Transverse colon (tissue), 4 donors: ENCODE results near the gene C22orf23. TPM values are rescaled to one million over a fixed set of nuclear protein-coding genes. Genes with fewer than 3 reads are reported as not detected.

Source experiments
- DNase-seq: peaks from one replicate; pipeline ENCODE4 v3.0.0-alpha.2; 2019
- H3K27ac ChIP-seq, 4 donors: fragments of 200-600 bp; sonication (generic); 2 replicates each; pipeline ENCODE4 v1.5.1; 2016 to 2018; ENCODE audit warnings: inconsistent platforms in 4 of 4
- H3K27me3 ChIP-seq: fragments of 200-600 bp; sonication (generic); 2 replicates; pipeline ENCODE4 v1.5.1; 2017; ENCODE audit warnings: inconsistent platforms
- H3K36me3 ChIP-seq, 4 donors: fragments of 200-600 bp; sonication (generic); 2 replicates each; pipeline ENCODE4 v1.5.1; 2017 to 2019; ENCODE audit warnings: inconsistent platforms in 4 of 4
- H3K4me1 ChIP-seq, 4 donors: fragments of 200-600 bp; sonication (generic); 2 replicates each; pipeline ENCODE4 v1.5.1; 2017 to 2020; ENCODE audit warnings: inconsistent platforms in 4 of 4
- H3K4me3 ChIP-seq, 4 donors: fragments of 200-600 bp; sonication (generic); 1 replicate in 1 of 4; 2 replicates in 3 of 4; pipeline versions ENCODE4 v1.5.1 to v1.6.1; 2017 to 2019; ENCODE audit warnings: inconsistent platforms in 4 of 4
- H3K9me3 ChIP-seq, 2 donors: fragments of 200-600 bp; sonication (generic); 2 replicates each; pipeline ENCODE4 v1.5.1; 2017 to 2019; ENCODE audit warnings: inconsistent platforms in 2 of 2
- CTCF ChIP-seq, 5 experiments: fragments of 200-600 bp in 3 of 5; fragments of 450-650 bp in 2 of 5; sonication (generic) in 3 of 5; IDR thresholded peaks; 1 replicate in 2 of 5; 2 replicates in 3 of 5; pipeline ENCODE4 v1.5.1; 2016 to 2017; ENCODE audit warnings: antibody characterized with exemption in 5 of 5, inconsistent platforms in 3 of 5, mild to moderate bottlenecking in 2 of 5, moderate library complexity in 1 of 5
- EP300 ChIP-seq: sonication (generic); formaldehyde crosslinking; IDR thresholded peaks from one replicate; pipeline ENCODE4 v1.6.1; 2017; ENCODE audit warnings: antibody characterized with exemption, low read depth
- POLR2A ChIP-seq: fragments of 450-650 bp; IDR thresholded peaks from one replicate; pipeline ENCODE4 v1.6.1; 2016; ENCODE audit warnings: antibody characterized with exemption, mild to moderate bottlenecking, moderate library complexity
- POLR2AphosphoS5 ChIP-seq, 3 donors: sonication (generic); formaldehyde crosslinking; IDR thresholded peaks; one replicate each; pipeline ENCODE4 v1.6.1; 2016; ENCODE audit warnings: antibody characterized with exemption in 3 of 3
- WGBS, 2 donors: methylation state at CpG; one replicate each; pipeline ENCODE4 v1.1.5; 2018; ENCODE audit warnings: low coverage in 1 of 2; 5-methylcytosine and 5-hydroxymethylcytosine counted together
- in situ Hi-C, 4 donors: fragments of 200-750 bp; cut with MboI; loops; one replicate each; pipeline versions ENCODE4 v1.15.0 to v1.15.1; 2017; ENCODE audit warnings: low sequenced_read_pairs in 3 of 4, low pct_ligation_motif_present in 1 of 4, low pct_unique_long_range_greater_than_20kb in 1 of 4
- intact Hi-C: fragments of 100-400 bp; cut with DNase I; formaldehyde crosslinking; loops from one replicate; pipeline ENCODE4 v1.15.1; 2023; ENCODE audit warnings: low total_unique reads
- total RNA-seq, 4 donors: library from RNA; depleted of rRNA; stranded (reverse); fragments of >200 nt; gene quantifications; one replicate each; pipeline ENCODE4 v1.1.0, GENCODE V29; 2016

The C22orf23 gene
- total RNA-seq, 4 donors from 2014 or later, result not detected

GRCh38 chr22:37996515-37997246, 43.3 kb upstream of the C22orf23 start:
- Histone ChIP-seq H3K9me3 (no peaks in the 10 kb centered on the region), H3K27ac (no peak overlapping the region), H3K4me3 (no peak overlapping the region), H3K27me3 (no peaks in the 10 kb centered on the region), H3K36me3 (no peaks in the 10 kb centered on the region), H3K4me1 (no peaks in the 10 kb centered on the region)
- TF ChIP-seq EP300, result no peak
- TF ChIP-seq CTCF (IDR thresholded peaks at IDR 0.05), result peak in 1 of 5 experiments; percentile 5
- peak; percentile 53 to 89 (median 56) for TF ChIP-seq POLR2AphosphoS5 (IDR thresholded peaks at IDR 0.05)
- no peak for TF ChIP-seq POLR2A
- in situ Hi-C loops (no loop called here), intact Hi-C loops (no loop called here)
- no peak for DNase-seq
- WGBS, 2 donors, result 80 to 81% methylated on average over 1 to 8 of the region's 8 CpGs

- H3K27me3 ChIP-seq, result no peaks in the 10 kb centered on the region
- no peak for DNase-seq
- WGBS, 2 donors, result 30 to 83% methylated on average over 1 to 3 of the region's 4 CpGs
- in situ Hi-C loops (no loop called here), intact Hi-C loops (no loop called here)
- no peaks in the 10 kb centered on the region for H3K9me3 ChIP-seq
- no peak overlapping the region for H3K27ac ChIP-seq
- H3K36me3 ChIP-seq, result no peaks in the 10 kb centered on the region
- H3K4me3 ChIP-seq, result no peak overlapping the region
- no peak for TF ChIP-seq EP300
- no peak for TF ChIP-seq POLR2A
- TF ChIP-seq CTCF (IDR thresholded peaks at IDR 0.05), result no peak
- TF ChIP-seq POLR2AphosphoS5 (IDR thresholded peaks at IDR 0.05), result no peak
- H3K4me1 ChIP-seq, result no peaks in the 10 kb centered on the region
Measured at GRCh38 chr22:37996079-37996478, 42.7 kb upstream of the C22orf23 start.

- intact Hi-C loops (no loop called here), in situ Hi-C loops (no loop called here)
- TF ChIP-seq POLR2A (no peak), EP300 (no peak), POLR2AphosphoS5 (IDR thresholded peaks at IDR 0.05) (no peak), CTCF (IDR thresholded peaks at IDR 0.05) (no peak)
- H3K4me3 ChIP-seq, result no peak overlapping the region
- no peaks in the 10 kb centered on the region for H3K4me1 ChIP-seq
- no peak for DNase-seq
- 86% methylated on average over 4 of the region's 4 CpGs; no CpG with 5 or more reads in 1 of the 2 donors for WGBS, 2 donors
- H3K27ac ChIP-seq, result no peak overlapping the region
- H3K36me3 ChIP-seq, result no peaks in the 10 kb centered on the region
- no peaks in the 10 kb centered on the region for H3K9me3 ChIP-seq
- H3K27me3 ChIP-seq, result no peaks in the 10 kb centered on the region
Measured at GRCh38 chr22:37995460-37995859, 42.1 kb upstream of the C22orf23 start.

GRCh38 chr22:37994982-37995381, 41.6 kb upstream of the C22orf23 start:
- Histone ChIP-seq H3K4me1 (no peaks in the 10 kb centered on the region), H3K4me3 (no peak overlapping the region), H3K27me3 (no peaks in the 10 kb centered on the region), H3K9me3 (no peaks in the 10 kb centered on the region), H3K27ac (no peak overlapping the region), H3K36me3 (no peaks in the 10 kb centered on the region)
- DNase-seq, result no peak
- intact Hi-C loops, result no loop called here
- 77% methylated on average over 6 of the region's 6 CpGs; no CpG with 5 or more reads in 1 of the 2 donors for WGBS, 2 donors
- in situ Hi-C loops, result no loop called here
- TF ChIP-seq POLR2A, result no peak
- no peak for TF ChIP-seq EP300
- no peak for TF ChIP-seq POLR2AphosphoS5 (IDR thresholded peaks at IDR 0.05)
- no peak for TF ChIP-seq CTCF (IDR thresholded peaks at IDR 0.05)
